ENCODE data around the gene CD59. TPM values are rescaled to one million over a fixed set of nuclear protein-coding genes. Genes with fewer than 3 reads are reported as not detected.

CD59 gene
- polyA plus RNA-seq, 1 donor from 2014 or later = 248 TPM

- H3K9me2 ChIP-seq (ENCODE audit: insufficient read depth, low read length) = no peaks in the 10 kb centered on the region
- no peaks in the 10 kb centered on the region for H4K20me1 ChIP-seq (ENCODE audit: insufficient read depth)
- no peak overlapping the region for H3K4me2 ChIP-seq (ENCODE audit: low read length)
- no peaks in the 10 kb centered on the region for H3K27me3 ChIP-seq (ENCODE audit: insufficient read depth, low read depth, low read length)
- H2AFZ ChIP-seq (ENCODE audit: low read depth, low read length) = no peak overlapping the region
- TF ChIP-seq TAF1 (IDR thresholded peaks at IDR 0.05; ENCODE audit: low read depth) = no peak
- no peak for TF ChIP-seq POLR2AphosphoS5 (IDR thresholded peaks at IDR 0.05)
- TF ChIP-seq, protein P1, sequence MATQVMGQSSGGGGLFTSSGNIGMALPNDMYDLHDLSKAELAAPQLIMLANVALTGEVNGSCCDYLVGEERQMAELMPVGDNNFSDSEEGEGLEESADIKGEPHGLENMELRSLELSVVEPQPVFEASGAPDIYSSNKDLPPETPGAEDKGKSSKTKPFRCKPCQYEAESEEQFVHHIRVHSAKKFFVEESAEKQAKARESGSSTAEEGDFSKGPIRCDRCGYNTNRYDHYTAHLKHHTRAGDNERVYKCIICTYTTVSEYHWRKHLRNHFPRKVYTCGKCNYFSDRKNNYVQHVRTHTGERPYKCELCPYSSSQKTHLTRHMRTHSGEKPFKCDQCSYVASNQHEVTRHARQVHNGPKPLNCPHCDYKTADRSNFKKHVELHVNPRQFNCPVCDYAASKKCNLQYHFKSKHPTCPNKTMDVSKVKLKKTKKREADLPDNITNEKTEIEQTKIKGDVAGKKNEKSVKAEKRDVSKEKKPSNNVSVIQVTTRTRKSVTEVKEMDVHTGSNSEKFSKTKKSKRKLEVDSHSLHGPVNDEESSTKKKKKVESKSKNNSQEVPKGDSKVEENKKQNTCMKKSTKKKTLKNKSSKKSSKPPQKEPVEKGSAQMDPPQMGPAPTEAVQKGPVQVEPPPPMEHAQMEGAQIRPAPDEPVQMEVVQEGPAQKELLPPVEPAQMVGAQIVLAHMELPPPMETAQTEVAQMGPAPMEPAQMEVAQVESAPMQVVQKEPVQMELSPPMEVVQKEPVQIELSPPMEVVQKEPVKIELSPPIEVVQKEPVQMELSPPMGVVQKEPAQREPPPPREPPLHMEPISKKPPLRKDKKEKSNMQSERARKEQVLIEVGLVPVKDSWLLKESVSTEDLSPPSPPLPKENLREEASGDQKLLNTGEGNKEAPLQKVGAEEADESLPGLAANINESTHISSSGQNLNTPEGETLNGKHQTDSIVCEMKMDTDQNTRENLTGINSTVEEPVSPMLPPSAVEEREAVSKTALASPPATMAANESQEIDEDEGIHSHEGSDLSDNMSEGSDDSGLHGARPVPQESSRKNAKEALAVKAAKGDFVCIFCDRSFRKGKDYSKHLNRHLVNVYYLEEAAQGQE (IDR thresholded peaks at IDR 0.05; ENCODE audit: borderline replicate concordance) = no peak
- no peak for TF ChIP-seq EP300 (conservative IDR thresholded peaks at IDR 0.05; ENCODE audit: poor library complexity, severe bottlenecking)
- no peak for TF ChIP-seq CTCF (IDR thresholded peaks at IDR 0.05; ENCODE audit: poor library complexity, severe bottlenecking)
- TF ChIP-seq SMC3 (conservative IDR thresholded peaks at IDR 0.05; ENCODE audit: poor library complexity) = no peak
- TF ChIP-seq RAD21 (conservative IDR thresholded peaks at IDR 0.05) = no peak
- TF ChIP-seq EZH2 (IDR thresholded peaks at IDR 0.05; ENCODE audit: borderline replicate concordance, insufficient read depth, low read length, poor library complexity, severe bottlenecking) = no peak
- TF ChIP-seq MXI1 (conservative IDR thresholded peaks at IDR 0.05; ENCODE audit: poor library complexity, severe bottlenecking) = no peak
- no peaks in the 10 kb centered on the region for H3K9me3 ChIP-seq (ENCODE audit: low read length)
- H3K4me3 ChIP-seq (ENCODE audit: low read length) = no peak overlapping the region
- H3K79me2 ChIP-seq (replicated peaks; ENCODE audit: insufficient read depth, low read length) = peaks cover 4% of the 10 kb centered on the region
- H3K9ac ChIP-seq (ENCODE audit: low read length) = no peak overlapping the region
- H3K36me3 ChIP-seq (ENCODE audit: insufficient read depth, low read length) = peaks cover 17% of the 10 kb centered on the region
- H3K27ac ChIP-seq (ENCODE audit: low read length) = no peak overlapping the region
- H3F3A ChIP-seq (ENCODE audit: insufficient read depth, low read length, poor library complexity, severe bottlenecking) = no peaks in the 10 kb centered on the region
Measured at GRCh38 chr11:33766085-33766484, 29.9 kb upstream of the CD59 start.

DNA sequence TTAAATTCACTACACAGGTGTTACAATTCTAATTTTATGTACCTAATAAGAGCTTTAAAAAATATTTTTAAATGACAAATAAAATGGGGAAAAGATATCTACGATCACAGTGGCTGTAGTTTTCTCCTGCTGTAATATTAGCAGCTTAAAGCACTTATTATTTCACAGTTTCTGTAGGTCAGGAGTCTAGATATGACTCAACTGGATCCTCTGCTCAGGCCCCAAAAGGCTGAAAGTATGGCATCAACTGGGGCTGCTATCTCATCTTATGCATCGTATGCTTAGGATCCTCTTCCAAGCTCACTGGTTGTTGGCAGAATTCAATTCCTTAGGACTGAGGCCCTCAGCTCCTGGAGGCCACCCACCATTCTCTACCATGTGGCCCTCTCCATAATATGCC lies 25.2 kb upstream of the CD59 start:
- no peaks in the 10 kb centered on the region for H3K27me3 ChIP-seq (ENCODE audit: insufficient read depth, low read depth, low read length)
- peaks cover 22% of the 10 kb centered on the region for H3K36me3 ChIP-seq (ENCODE audit: insufficient read depth, low read length)
- TF ChIP-seq TAF1 (IDR thresholded peaks at IDR 0.05; ENCODE audit: low read depth) (no peak), RAD21 (conservative IDR thresholded peaks at IDR 0.05) (no peak), SMC3 (conservative IDR thresholded peaks at IDR 0.05; ENCODE audit: poor library complexity) (no peak), CTCF (IDR thresholded peaks at IDR 0.05; ENCODE audit: poor library complexity, severe bottlenecking) (no peak), EZH2 (IDR thresholded peaks at IDR 0.05; ENCODE audit: borderline replicate concordance, insufficient read depth, low read length, poor library complexity, severe bottlenecking) (no peak), EP300 (conservative IDR thresholded peaks at IDR 0.05; ENCODE audit: poor library complexity, severe bottlenecking) (no peak), MXI1 (conservative IDR thresholded peaks at IDR 0.05; ENCODE audit: poor library complexity, severe bottlenecking) (no peak), POLR2AphosphoS5 (IDR thresholded peaks at IDR 0.05) (no peak)
- TF ChIP-seq, protein P1 (IDR thresholded peaks at IDR 0.05; ENCODE audit: borderline replicate concordance) = no peak
- H3K4me3 ChIP-seq (ENCODE audit: low read length) = no peak overlapping the region
- H2AFZ ChIP-seq (ENCODE audit: low read depth, low read length) = no peak overlapping the region
- H4K20me1 ChIP-seq (ENCODE audit: insufficient read depth) = no peaks in the 10 kb centered on the region
- H3K27ac ChIP-seq (ENCODE audit: low read length) = no peak overlapping the region
- H3K9me3 ChIP-seq (ENCODE audit: low read length) = no peaks in the 10 kb centered on the region
- H3K4me2 ChIP-seq (ENCODE audit: low read length) = no peak overlapping the region
- H3K9ac ChIP-seq (ENCODE audit: low read length) = no peak overlapping the region
- no peaks in the 10 kb centered on the region for H3K9me2 ChIP-seq (ENCODE audit: insufficient read depth, low read length)
- peaks cover 4% of the 10 kb centered on the region for H3K79me2 ChIP-seq (replicated peaks; ENCODE audit: insufficient read depth, low read length)
- no peaks in the 10 kb centered on the region for H3F3A ChIP-seq (ENCODE audit: insufficient read depth, low read length, poor library complexity, severe bottlenecking)
